WTC11 (cell line): ENCODE data around the gene PSMA7.

ENCODE experiments used
- ATF6 ChIP-seq: sonication (generic); formaldehyde crosslinking; IDR thresholded peaks from 2 replicates; pipeline ENCODE4 v1.8.1; 2023; ENCODE audit warnings: mild to moderate bottlenecking, missing genetic modification reagents
- CTCF ChIP-seq: fragments of 200-600 bp; IDR thresholded peaks from 2 replicates; pipeline ENCODE4 v1.8.0; 2022; ENCODE audit warnings: antibody characterized with exemption
- FOXJ3 ChIP-seq: sonication (generic); formaldehyde crosslinking; IDR thresholded peaks from 2 replicates; pipeline ENCODE4 v1.9.0; 2021; ENCODE audit warnings: missing genetic modification reagents, mild to moderate bottlenecking, borderline replicate concordance
- FOXP4 ChIP-seq: sonication (generic); formaldehyde crosslinking; IDR thresholded peaks from 2 replicates; pipeline ENCODE4 v1.8.0; 2022; ENCODE audit warnings: mild to moderate bottlenecking, missing genetic modification reagents
- IRF1 ChIP-seq: sonication (generic); formaldehyde crosslinking; IDR thresholded peaks from 2 replicates; pipeline ENCODE4 v1.8.0; 2023; ENCODE audit warnings: missing genetic modification reagents
- JUN ChIP-seq: sonication (generic); formaldehyde crosslinking; IDR thresholded peaks from 2 replicates; pipeline ENCODE4 v1.8.0; 2023; ENCODE audit warnings: mild to moderate bottlenecking, missing genetic modification reagents
- MAX ChIP-seq: sonication (generic); formaldehyde crosslinking; IDR thresholded peaks from 2 replicates; pipeline ENCODE4 v1.8.0; 2022; ENCODE audit warnings: mild to moderate bottlenecking, missing genetic modification reagents
- NR2C2 ChIP-seq: sonication (generic); formaldehyde crosslinking; IDR thresholded peaks from 2 replicates; pipeline ENCODE4 v1.8.0; 2022; ENCODE audit warnings: mild to moderate bottlenecking, missing genetic modification reagents
- SP1 ChIP-seq: sonication (generic); formaldehyde crosslinking; conservative IDR thresholded peaks from 2 replicates; pipeline ENCODE4 v1.8.1; 2022; ENCODE audit warnings: missing genetic modification reagents
- ZNF232 ChIP-seq: sonication (generic); formaldehyde crosslinking; IDR thresholded peaks from 2 replicates; pipeline ENCODE4 v1.8.0; 2022; ENCODE audit warnings: mild to moderate bottlenecking, missing genetic modification reagents
- TF ChIP-seq, protein P1 (sequence below): sonication (generic); formaldehyde crosslinking; IDR thresholded peaks from 2 replicates; pipeline ENCODE4 v1.8.0; 2022; ENCODE audit warnings: mild to moderate bottlenecking, missing genetic modification reagents

DNA sequence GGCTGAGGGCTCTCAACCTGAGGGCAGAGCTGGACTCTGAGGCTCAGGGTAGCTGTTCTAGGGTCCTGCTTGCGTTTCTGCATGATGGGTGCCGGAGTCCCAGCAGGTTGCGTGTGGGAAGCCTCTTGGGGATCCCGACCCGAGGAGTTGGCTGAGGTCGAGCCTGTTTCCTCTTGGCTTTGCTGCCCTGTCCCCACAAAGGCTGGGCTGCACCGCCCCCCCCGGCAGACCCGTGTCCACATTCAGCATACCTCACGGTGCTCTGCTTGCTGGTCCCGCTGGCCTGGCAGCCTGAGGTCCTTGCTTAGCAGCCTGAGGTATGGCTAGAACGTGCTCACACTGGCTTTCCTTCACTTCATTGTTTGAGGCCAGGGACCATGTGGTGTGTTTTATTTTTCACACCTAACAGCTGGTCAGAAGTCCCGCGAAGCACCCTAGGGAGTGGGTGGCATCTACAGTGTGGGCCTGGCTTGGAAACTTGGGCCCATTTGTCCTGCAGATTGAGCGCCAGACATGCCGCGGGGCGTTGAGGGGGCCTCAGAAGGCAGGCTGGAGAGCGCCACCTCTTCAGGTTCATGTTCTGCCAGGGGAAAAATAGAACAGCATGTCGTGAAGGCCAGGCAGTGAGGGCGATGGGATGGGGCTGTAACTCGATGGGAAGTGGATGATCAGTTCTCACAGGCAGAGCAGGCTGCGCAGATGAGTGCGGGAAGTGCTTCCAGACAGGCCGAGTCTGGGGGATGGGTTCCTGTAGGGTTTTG lies 11.5 kb downstream of the PSMA7 start:
- no peak for TF ChIP-seq CTCF
- no peak for TF ChIP-seq NR2C2 (CRISPR knock-in tag)
- TF ChIP-seq FOXP4 = no peak
- TF ChIP-seq ZNF232 (CRISPR knock-in tag) = no peak
- no peak for TF ChIP-seq SP1 (CRISPR knock-in tag)
- TF ChIP-seq, protein P1, sequence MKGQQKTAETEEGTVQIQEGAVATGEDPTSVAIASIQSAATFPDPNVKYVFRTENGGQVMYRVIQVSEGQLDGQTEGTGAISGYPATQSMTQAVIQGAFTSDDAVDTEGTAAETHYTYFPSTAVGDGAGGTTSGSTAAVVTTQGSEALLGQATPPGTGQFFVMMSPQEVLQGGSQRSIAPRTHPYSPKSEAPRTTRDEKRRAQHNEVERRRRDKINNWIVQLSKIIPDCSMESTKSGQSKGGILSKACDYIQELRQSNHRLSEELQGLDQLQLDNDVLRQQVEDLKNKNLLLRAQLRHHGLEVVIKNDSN (CRISPR knock-in tag) = no peak
- no peak for TF ChIP-seq ATF6 (CRISPR knock-in tag)
- TF ChIP-seq IRF1 (CRISPR knock-in tag) = no peak
- no peak for TF ChIP-seq MAX
- TF ChIP-seq FOXJ3 (CRISPR knock-in tag) = no peak
- TF ChIP-seq JUN (CRISPR knock-in tag) = no peak
